SU-DHL-6 (cell line): ENCODE results near the gene ADAMTS17.

Experiments used
- CTCF ChIP-seq: fragments of 200-600 bp; sonication (generic); IDR thresholded peaks from one replicate; pipeline ENCODE4 v1.5.1; 2017; ENCODE audit warnings: antibody characterized with exemption, mild to moderate bottlenecking, low read length, moderate library complexity; ENCODE audit not compliant: insufficient read depth, poor library complexity, severe bottlenecking
- EZH2phosphoT487 ChIP-seq: fragments of 200-600 bp; sonication (generic), shearing (Covaris generic); conservative IDR thresholded peaks from 2 replicates; pipeline ENCODE4 v1.6.1; 2018; ENCODE audit warnings: mild to moderate bottlenecking, antibody characterized with exemption, low read length, moderate library complexity, mixed read lengths

GRCh38 chr15:100205549-100206295 is 136.1 kb downstream of the ADAMTS17 start:
- TF ChIP-seq CTCF = no peak
- TF ChIP-seq EZH2phosphoT487 = no peak
